Activated T-cell treated with anti-CD3 and anti-CD28 coated beads, Interleukin-2, amount 50 U/mL, for 4 hours (primary cell): ENCODE results near the gene CKS1B. TPM values are rescaled to one million over a fixed set of nuclear protein-coding genes. Genes with fewer than 3 reads are reported as not detected.
A peak's percentile ranks its signal among the peaks of the same experiment; 100 is the strongest.

Experiments used
- ATAC-seq, 2 donors: fragments of 200-7000 bp; cut with Tn5 transposase; one replicate each; pipeline ENCODE4 v1.10.0; 2021
- DNase-seq: peaks from one replicate; pipeline ENCODE4 v3.0.0-alpha.2; 2020
- H3K27me3 Mint-ChIP-seq: one replicate; pipeline ENCODE4 v1.8.0; 2021; ENCODE audit warnings: low read depth, mixed read lengths
- H3K36me3 Mint-ChIP-seq: one replicate; pipeline ENCODE4 v1.8.0; 2022; ENCODE audit warnings: mixed read lengths; ENCODE audit not compliant: insufficient read depth
- H3K4me1 Mint-ChIP-seq: one replicate; pipeline ENCODE4 v1.8.0; 2021; ENCODE audit warnings: low read depth, mixed read lengths
- H3K4me3 Mint-ChIP-seq: one replicate; pipeline ENCODE4 v1.8.0; 2021; ENCODE audit warnings: mild to moderate bottlenecking, moderate library complexity, mixed read lengths
- H3K9me3 Mint-ChIP-seq: one replicate; pipeline ENCODE4 v1.8.0; 2021; ENCODE audit warnings: mixed read lengths
- total RNA-seq, 3 donors: library from RNA; stranded (reverse); gene quantifications; one replicate each; pipeline ENCODE4 v1.2.1, GENCODE V29; 2021

Gene CKS1B
- total RNA-seq, result 10 to 100 TPM; 61.5 to 78.5 (median 76.7) TPM

- ATAC-seq (peak; percentile 84 to 87), DNase-seq (peak; percentile 94)
- Mint-ChIP-seq H3K36me3 (peaks cover 13% of the 10 kb centered on the region), H3K27me3 (no peaks in the 10 kb centered on the region), H3K4me3 (no peak within 1 kb of the TSS), H3K9me3 (no peaks in the 10 kb centered on the region), H3K4me1 (peaks cover 29% of the 10 kb centered on the region)
Observed at GRCh38 chr1:154974102-154974807, at the start of gene CKS1B. Gene CKS1B (plus strand): TSS chr1:154974681. CDS start chr1:154974746, 65 bp downstream.

DNA sequence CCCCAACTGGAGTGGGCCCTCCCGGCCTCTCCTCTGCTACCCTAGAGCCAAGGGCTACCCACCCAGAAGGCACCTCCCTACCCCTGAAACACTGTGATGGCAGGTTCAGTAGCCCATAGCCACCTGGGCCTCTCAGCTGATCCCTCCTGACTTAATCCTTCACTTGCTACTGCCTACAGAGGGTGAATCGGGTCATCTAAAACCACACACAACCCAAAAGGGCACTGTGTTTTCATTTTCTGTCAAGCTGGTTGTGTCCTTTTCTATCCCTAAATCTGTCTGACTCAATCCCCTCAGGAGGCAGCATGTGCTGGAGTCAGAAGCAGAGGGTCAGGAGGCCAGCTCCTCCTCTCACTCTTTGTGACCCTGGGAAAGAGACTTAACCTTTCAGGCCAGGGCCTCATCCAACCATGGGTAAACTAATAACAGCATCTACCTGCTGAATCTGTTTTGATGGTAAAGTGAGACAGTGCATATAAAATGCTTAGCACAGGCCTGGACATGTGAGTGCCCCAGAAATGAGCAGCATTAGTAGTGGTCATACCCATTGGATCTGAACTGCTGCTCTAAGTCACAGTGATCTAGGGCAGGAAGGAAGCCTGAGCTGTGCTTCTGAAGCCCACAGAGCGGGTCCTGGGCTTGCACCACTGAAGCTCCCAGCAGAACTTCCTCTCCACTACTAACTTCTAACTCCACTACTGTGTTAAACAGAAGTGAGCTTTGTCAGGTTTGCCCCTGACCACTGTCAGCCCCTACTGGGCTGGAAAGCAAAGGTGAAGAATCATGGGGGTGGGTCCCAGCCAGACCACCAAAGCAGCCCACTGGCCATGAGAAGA, 48.9 kb upstream of the CKS1B start:
- H3K4me1 Mint-ChIP-seq, result peaks cover 7% of the 10 kb centered on the region
- H3K4me3 Mint-ChIP-seq, result no peak overlapping the region
- H3K9me3 Mint-ChIP-seq, result no peaks in the 10 kb centered on the region
- no peak for DNase-seq
- ATAC-seq, result no peak
- H3K27me3 Mint-ChIP-seq, result no peaks in the 10 kb centered on the region
- peaks cover 31% of the 10 kb centered on the region for H3K36me3 Mint-ChIP-seq

- no peak overlapping the region for H3K4me3 Mint-ChIP-seq
- H3K36me3 Mint-ChIP-seq, result peaks cover 31% of the 10 kb centered on the region
- no peak for DNase-seq
- peaks cover 7% of the 10 kb centered on the region for H3K4me1 Mint-ChIP-seq
- no peak for ATAC-seq
- no peaks in the 10 kb centered on the region for H3K27me3 Mint-ChIP-seq
- H3K9me3 Mint-ChIP-seq, result no peaks in the 10 kb centered on the region
Observed at GRCh38 chr1:154926201-154926600, 48.3 kb upstream of the CKS1B start.

GRCh38 chr1:154931940-154932487, 42.5 kb upstream of the CKS1B start:
- H3K9me3 Mint-ChIP-seq, result no peaks in the 10 kb centered on the region
- ATAC-seq, result no peak
- H3K27me3 Mint-ChIP-seq, result no peaks in the 10 kb centered on the region
- no peak for DNase-seq
- no peak overlapping the region for H3K4me3 Mint-ChIP-seq
- peaks cover 8% of the 10 kb centered on the region for H3K36me3 Mint-ChIP-seq
- H3K4me1 Mint-ChIP-seq, result peaks cover 14% of the 10 kb centered on the region

- Mint-ChIP-seq H3K36me3 (no peaks in the 10 kb centered on the region), H3K4me3 (no peak overlapping the region), H3K9me3 (no peaks in the 10 kb centered on the region), H3K27me3 (no peaks in the 10 kb centered on the region), H3K4me1 (peaks cover 33% of the 10 kb centered on the region)
- DNase-seq (no peak), ATAC-seq (no peak)
Observed at GRCh38 chr1:154934358-154934948, 40.0 kb upstream of the CKS1B start.

DNA sequence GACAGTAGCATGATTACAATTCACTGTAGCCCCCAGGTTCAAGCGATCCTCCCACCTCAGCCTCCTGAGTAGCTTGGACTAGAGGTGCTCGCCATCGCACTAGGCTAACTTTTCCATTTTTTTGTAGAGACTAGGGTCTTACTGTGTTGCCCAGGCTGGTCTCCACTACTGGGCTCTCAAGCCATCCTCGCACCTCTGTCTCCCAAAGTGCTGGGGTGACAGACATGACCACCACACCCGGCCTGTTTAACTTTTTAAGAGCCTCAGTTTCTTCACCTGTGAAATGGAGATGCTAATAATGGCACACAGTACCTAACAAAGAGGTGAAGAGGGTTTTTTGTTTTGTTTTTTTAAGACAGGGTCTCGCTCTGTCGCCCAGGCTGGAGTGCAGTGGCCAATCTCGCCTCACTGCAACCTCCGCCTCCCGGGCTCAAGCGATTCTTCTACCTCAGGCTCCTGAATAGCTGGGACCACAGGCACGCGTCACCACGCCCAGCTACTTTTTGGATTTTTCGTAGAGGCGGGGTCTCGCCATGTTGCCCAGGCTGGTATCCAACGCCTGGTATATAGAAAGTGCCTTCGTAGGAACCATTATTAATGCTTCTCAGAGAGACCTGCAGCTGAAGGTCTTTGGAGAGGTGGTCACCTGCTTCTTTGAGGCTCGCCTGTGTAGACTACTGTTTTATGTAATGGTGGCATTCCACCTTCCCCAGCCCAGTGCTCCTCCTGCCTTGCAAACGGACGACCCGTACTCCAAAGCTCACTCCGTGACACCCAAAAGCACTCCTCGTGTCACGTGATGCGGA, 38.5 kb upstream of the CKS1B start:
- ATAC-seq (no peak), DNase-seq (no peak)
- H3K4me3 Mint-ChIP-seq, result peak overlapping the region; percentile 96
- peaks cover 45% of the 10 kb centered on the region for H3K4me1 Mint-ChIP-seq
- no peaks in the 10 kb centered on the region for H3K27me3 Mint-ChIP-seq
- no peaks in the 10 kb centered on the region for H3K9me3 Mint-ChIP-seq
- no peaks in the 10 kb centered on the region for H3K36me3 Mint-ChIP-seq

DNA sequence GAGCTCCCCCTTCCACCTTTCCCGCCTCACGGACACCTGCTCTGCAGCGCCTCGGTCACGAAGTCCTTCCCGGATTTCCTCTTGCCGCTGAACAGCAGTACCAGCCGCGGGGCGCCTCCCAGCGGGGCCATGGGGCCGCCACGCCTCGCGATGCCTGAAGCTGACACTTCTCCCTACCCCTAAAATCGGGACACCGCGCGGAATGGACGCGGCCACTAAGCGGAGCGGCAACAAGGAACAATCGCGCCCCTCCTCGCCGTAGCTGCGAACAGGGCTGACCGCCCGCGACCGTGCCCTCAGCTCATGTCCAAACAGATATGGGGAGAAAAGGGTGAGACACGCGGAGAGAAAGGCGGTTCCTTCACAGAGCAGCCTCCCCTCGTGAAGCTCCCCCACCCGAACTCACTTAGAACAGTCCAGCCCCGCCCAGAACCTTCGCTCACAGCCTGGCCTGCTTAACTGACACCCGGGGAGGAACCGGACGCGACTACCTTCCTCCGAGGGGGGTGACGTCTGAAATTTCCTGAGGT, 37.9 kb upstream of the CKS1B start, which contains the start of gene PMVK:
Gene PMVK (minus strand): TSS at position 165 of the 530 bp plus-strand sequence. CDS start 34 bp downstream, at position 131.
- Mint-ChIP-seq H3K4me1 (peaks cover 51% of the 10 kb centered on the region), H3K4me3 (peak within 1 kb of the TSS; percentile 96), H3K27me3 (no peaks in the 10 kb centered on the region), H3K36me3 (no peaks in the 10 kb centered on the region), H3K9me3 (no peaks in the 10 kb centered on the region)
- ATAC-seq (peak; percentile 89 to 90), DNase-seq (peak; percentile 92)

GRCh38 chr1:154937085-154937987, 37.1 kb upstream of the CKS1B start:
- Mint-ChIP-seq H3K9me3 (no peaks in the 10 kb centered on the region), H3K27me3 (no peaks in the 10 kb centered on the region), H3K4me3 (peak overlapping the region; percentile 96), H3K4me1 (peaks cover 57% of the 10 kb centered on the region), H3K36me3 (no peaks in the 10 kb centered on the region)
- ATAC-seq (peak; percentile 70 to 78), DNase-seq (peak; percentile 85)

DNA sequence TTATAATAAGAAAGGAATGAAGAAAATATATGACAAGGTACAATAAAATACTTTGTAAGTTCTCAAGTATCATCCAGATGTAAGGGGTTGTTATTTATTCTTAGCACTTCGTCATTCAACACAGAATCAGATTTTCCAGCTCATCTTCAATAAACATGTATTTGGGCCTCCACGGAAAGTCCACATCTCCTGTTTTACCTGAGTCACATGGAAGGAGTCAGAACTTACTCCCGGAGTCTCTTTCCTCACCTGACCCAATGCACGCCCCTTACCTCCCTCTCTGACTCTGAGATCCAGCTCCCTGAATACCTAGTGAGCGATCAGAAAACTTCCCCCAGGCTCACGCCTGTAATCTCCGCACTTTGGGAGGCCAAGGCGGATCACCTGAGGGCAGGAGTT, 36.5 kb upstream of the CKS1B start:
- no peak for ATAC-seq
- Mint-ChIP-seq H3K4me3 (peak overlapping the region; percentile 96), H3K9me3 (no peaks in the 10 kb centered on the region), H3K36me3 (no peaks in the 10 kb centered on the region), H3K27me3 (no peaks in the 10 kb centered on the region), H3K4me1 (peaks cover 63% of the 10 kb centered on the region)
- DNase-seq, result no peak

DNA sequence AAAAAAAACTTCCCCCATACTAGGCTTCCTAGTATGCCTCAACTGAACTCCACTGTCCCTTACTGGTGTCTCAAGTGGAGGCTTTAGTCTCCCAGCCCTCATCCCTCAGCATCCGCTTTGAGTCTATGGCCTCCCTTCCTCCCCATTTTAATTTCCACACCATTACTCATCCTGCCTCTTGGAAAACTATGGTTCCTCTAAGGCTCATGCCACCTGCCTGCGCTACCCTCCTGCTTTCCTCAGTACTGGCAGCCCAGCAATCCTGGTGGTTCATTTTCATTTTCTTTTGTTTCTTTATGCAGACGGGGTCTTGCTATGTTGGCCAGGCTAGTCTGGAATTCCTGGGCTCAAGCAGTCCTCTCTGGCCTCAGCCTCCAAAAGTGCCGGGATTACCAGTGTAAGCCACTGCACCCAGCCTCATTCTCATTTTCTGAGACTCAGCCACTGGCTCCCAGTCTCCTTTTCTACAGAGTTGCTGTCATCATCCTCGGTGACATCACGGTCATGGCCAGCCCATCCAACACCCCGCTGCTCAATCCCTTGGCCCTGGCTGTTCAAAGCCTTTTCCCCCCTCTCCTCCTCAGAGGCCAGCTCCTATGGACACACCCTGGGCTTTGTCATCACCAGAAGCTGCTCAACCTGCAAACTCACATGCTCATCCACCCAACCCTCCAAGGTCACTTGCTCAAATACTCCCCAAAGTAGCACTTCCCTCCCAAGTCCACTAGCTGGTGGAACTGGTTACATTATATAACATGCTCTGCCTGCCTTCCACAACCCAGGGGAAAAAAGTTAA, 35.7 kb upstream of the CKS1B start:
- no peaks in the 10 kb centered on the region for H3K36me3 Mint-ChIP-seq
- peaks cover 71% of the 10 kb centered on the region for H3K4me1 Mint-ChIP-seq
- no peaks in the 10 kb centered on the region for H3K9me3 Mint-ChIP-seq
- DNase-seq (no peak), ATAC-seq (no peak)
- H3K4me3 Mint-ChIP-seq, result peak overlapping the region; percentile 52
- no peaks in the 10 kb centered on the region for H3K27me3 Mint-ChIP-seq

DNA sequence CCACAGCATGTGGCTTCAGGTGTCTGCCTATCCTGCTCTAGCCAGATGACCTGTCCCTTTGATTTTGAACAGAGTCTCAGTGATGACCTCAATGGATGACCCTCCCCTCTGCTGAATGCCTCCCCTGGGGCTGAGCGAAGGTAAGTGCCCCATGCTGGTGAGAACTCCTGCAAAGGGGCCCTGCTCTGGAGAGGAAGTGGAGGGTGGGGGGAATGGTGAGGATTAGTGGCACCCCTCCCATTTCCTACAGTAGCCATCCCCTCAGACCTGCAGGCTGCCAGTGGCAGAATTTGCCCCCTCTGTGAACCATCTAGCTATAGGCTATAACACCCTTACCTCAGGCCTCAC, 34.3 kb upstream of the CKS1B start:
- Mint-ChIP-seq H3K9me3 (no peaks in the 10 kb centered on the region), H3K27me3 (no peaks in the 10 kb centered on the region), H3K36me3 (no peaks in the 10 kb centered on the region), H3K4me1 (peaks cover 73% of the 10 kb centered on the region), H3K4me3 (no peak overlapping the region)
- no peak for ATAC-seq
- no peak for DNase-seq

DNA sequence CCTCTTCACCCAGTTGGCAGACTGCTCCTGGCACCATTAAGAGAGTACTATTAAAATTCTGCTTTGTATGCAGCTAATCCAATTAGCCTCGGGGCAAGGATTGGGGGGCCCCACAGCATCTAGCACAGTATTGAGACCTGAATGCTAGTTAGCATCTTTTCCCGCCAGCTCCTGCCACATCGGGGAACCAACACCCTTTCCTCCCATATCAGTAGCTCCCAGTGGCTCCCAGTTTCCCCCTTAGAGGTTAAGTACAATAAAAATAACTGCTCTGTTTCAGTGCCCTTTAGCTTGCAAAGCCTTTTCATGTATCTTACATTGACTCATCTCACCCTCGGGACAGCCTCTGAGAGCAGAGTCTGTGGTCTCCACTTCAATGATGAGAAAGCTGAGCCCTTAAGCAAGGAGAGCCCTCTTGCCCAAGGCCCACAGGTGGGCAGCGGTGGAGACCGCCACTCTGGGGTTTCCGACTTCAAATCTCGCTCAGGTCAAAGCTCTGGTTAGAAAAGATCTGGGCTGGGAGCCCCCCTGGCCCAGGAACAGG, 33.8 kb upstream of the CKS1B start:
- H3K36me3 Mint-ChIP-seq, result no peaks in the 10 kb centered on the region
- H3K27me3 Mint-ChIP-seq, result no peaks in the 10 kb centered on the region
- ATAC-seq, result no peak
- no peak overlapping the region for H3K4me3 Mint-ChIP-seq
- no peak for DNase-seq
- H3K4me1 Mint-ChIP-seq, result peaks cover 68% of the 10 kb centered on the region
- H3K9me3 Mint-ChIP-seq, result no peaks in the 10 kb centered on the region
